ENCODE results near the gene UGCG.

Gene UGCG

DNA sequence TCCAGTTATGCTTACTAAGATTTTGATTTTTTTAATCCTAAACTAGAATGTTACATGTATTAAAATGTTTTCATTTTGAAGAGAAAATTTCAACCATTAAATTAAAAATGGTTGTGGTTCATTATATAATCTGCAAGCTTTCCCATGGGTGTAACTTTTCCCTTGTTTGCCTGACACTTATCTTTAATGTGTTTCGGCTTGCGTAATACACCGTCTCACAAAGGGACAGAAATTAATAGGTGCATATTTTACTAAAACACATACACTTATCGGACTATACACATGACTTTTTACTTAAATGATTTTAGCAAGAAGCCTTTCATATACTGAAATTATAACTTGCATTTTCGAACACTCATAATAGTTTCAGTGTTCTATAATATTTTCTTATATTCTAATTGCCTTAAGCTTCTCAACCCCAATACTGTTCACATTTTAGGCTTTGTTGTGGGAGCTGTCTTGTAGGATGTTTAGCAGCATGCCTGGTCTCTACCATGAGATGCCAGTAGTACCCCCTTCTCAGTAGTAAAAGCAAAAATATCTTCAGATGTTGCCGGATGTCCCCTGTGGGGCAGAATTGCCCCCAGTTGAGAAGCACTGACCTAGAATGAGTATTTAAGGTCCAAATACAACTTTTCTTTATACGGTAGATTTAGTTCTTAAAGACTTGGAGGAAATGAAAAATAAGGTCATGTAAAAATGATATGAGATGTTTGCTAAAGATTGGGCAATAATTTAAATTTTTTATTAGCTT is 28.6 kb downstream of the UGCG start:
- TF ChIP-seq, protein P1, sequence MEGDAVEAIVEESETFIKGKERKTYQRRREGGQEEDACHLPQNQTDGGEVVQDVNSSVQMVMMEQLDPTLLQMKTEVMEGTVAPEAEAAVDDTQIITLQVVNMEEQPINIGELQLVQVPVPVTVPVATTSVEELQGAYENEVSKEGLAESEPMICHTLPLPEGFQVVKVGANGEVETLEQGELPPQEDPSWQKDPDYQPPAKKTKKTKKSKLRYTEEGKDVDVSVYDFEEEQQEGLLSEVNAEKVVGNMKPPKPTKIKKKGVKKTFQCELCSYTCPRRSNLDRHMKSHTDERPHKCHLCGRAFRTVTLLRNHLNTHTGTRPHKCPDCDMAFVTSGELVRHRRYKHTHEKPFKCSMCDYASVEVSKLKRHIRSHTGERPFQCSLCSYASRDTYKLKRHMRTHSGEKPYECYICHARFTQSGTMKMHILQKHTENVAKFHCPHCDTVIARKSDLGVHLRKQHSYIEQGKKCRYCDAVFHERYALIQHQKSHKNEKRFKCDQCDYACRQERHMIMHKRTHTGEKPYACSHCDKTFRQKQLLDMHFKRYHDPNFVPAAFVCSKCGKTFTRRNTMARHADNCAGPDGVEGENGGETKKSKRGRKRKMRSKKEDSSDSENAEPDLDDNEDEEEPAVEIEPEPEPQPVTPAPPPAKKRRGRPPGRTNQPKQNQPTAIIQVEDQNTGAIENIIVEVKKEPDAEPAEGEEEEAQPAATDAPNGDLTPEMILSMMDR (IDR thresholded peaks at IDR 0.05; ENCODE audit: unreplicated experiment in 3 of 3), result no peak
- Mint-ChIP-seq H3K4me3 (no peak overlapping the region), H3K27ac (peak overlapping the region in 2 of 3 experiments; percentile 50 to 51), H3K9me3 (no peaks in the 10 kb centered on the region), H3K4me1 (peaks cover 10% of the 10 kb centered on the region), H3K27me3 (ENCODE audit: low read depth) (no peaks in the 10 kb centered on the region), H3K36me3 (ENCODE audit: low read depth) (peaks cover 43% of the 10 kb centered on the region)

DNA sequence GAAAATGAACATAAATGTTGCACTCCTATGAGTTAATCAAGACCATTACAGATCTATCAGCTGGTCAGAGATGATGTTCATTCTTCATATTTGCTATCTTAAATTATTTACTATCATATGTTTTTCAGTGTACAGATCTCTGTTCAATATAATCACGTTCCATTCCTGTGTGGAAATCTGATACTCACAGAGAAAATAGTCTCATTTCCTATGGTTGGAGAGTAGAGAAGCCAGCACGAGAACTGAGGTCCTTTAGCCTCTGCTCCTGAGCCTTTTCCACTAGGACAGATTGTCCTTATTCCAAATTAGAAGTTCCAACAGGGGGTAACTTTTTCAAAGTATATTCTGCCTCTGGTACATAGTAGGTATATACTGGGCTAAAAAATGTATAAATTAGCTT is 29.2 kb downstream of the UGCG start:
- H3K36me3 Mint-ChIP-seq (ENCODE audit: low read depth), result peaks cover 42% of the 10 kb centered on the region
- H3K27ac Mint-ChIP-seq, result peak overlapping the region in 2 of 3 experiments; percentile 35 to 45
- no peak overlapping the region for H3K4me3 Mint-ChIP-seq
- peaks cover 10% of the 10 kb centered on the region for H3K4me1 Mint-ChIP-seq
- H3K27me3 Mint-ChIP-seq (ENCODE audit: low read depth), result no peaks in the 10 kb centered on the region
- H3K9me3 Mint-ChIP-seq, result no peaks in the 10 kb centered on the region
- TF ChIP-seq, protein P1 (IDR thresholded peaks at IDR 0.05; ENCODE audit: unreplicated experiment in 3 of 3), result no peak

DNA sequence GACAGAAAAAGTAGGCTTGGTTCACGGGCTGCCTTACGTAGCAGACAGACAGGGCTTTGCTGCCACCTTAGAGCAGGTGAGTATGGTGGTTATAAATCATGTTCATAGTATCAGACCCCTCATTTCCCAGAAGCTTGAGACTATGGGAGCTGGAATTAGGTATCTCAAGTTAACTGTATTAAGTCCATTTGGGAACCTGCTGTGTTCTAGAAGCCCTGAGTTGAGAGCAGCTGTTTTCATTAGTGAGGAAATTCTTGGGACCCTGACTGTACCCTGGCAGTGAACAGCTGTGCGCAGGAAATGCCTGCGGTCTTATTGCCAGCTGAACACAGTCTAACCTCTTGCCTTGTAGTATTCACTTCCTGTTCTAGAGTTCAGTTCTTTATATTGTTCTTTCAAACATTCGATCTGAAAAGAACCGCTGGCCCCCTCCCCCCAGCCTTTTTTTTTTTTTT is 29.8 kb downstream of the UGCG start:
- no peak overlapping the region for H3K4me3 Mint-ChIP-seq
- H3K9me3 Mint-ChIP-seq, result no peaks in the 10 kb centered on the region
- H3K27ac Mint-ChIP-seq, result peak overlapping the region; percentile 35 to 87 (median 45)
- TF ChIP-seq, protein P1 (IDR thresholded peaks at IDR 0.05; ENCODE audit: unreplicated experiment in 3 of 3), result no peak
- H3K4me1 Mint-ChIP-seq, result peaks cover 10% of the 10 kb centered on the region
- no peaks in the 10 kb centered on the region for H3K27me3 Mint-ChIP-seq (ENCODE audit: low read depth)
- peaks cover 47% of the 10 kb centered on the region for H3K36me3 Mint-ChIP-seq (ENCODE audit: low read depth)

DNA sequence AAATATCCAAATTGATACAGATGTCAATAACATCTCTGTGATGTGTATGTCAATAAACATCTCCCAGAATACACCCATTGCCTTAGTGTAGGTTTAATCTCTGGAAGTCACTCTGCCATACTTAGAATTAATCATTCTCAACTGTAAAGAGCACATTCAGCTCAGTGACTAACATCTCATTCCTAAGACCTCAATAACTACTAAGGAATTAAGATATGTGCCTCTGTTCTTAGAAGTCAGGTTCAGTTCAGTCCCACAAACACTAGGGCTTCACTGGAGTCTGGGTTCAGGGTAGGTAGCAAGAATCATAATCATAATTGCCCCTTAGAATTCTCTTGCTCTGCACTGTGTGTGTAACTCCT is 31.7 kb downstream of the UGCG start:
- Mint-ChIP-seq H3K9me3 (no peaks in the 10 kb centered on the region), H3K4me3 (no peak overlapping the region), H3K27ac (no peak overlapping the region), H3K27me3 (ENCODE audit: low read depth) (no peaks in the 10 kb centered on the region), H3K36me3 (ENCODE audit: low read depth) (peaks cover 58% of the 10 kb centered on the region), H3K4me1 (peaks cover 10% of the 10 kb centered on the region)
- TF ChIP-seq, protein P1 (IDR thresholded peaks at IDR 0.05; ENCODE audit: unreplicated experiment in 3 of 3), result no peak

DNA sequence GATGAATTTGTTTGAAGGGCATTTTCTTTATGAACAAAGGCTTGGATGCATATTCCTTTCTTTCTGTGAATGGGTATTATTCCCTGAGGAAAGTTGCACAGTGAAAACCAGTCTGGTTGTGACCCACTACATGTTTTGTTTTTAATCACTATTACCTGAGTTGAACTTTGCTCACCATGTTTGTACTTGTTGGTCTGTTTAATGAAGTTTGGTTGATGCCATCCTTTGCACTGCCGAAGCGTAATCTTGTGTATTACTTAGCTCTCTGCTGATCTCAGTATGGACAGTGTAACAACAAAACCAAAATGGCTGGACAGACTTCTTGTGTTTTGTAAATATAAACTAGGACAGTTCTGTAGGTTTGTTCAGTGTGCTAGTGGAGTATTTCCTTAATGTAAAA is 38.1 kb downstream of the UGCG start:
- TF ChIP-seq, protein P1 (IDR thresholded peaks at IDR 0.05; ENCODE audit: unreplicated experiment in 3 of 3), result no peak
- peaks cover 18% of the 10 kb centered on the region for H3K4me1 Mint-ChIP-seq
- H3K36me3 Mint-ChIP-seq (ENCODE audit: low read depth), result peaks cover 66% of the 10 kb centered on the region
- H3K4me3 Mint-ChIP-seq, result no peak overlapping the region
- H3K27ac Mint-ChIP-seq, result no peak overlapping the region
- H3K9me3 Mint-ChIP-seq, result no peaks in the 10 kb centered on the region
- H3K27me3 Mint-ChIP-seq (ENCODE audit: low read depth), result peaks cover 3% of the 10 kb centered on the region

DNA sequence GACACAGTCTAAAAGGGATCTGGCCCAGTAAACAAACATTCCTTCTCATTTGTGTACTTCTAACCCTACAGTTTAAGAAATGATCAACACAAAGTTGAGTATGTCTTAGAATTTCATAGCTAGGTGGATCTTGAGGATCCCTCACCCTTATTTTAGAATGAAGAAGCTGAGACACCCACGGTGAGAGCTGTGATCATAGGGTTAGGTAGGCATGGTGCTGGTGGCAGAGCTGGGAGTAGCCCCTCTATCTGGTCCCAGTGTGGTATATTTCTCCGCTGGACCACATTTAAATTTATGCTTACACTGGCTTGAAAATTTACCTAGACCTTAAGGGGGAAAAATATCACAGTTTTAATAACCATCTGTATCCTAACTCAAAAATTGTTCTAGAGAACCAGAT is 39.8 kb downstream of the UGCG start:
- H3K9me3 Mint-ChIP-seq, result no peaks in the 10 kb centered on the region
- no peak overlapping the region for H3K4me3 Mint-ChIP-seq
- H3K27ac Mint-ChIP-seq, result peak overlapping the region in 2 of 3 experiments; percentile 10

More for the DNA sequence above, 39.8 kb downstream of the UGCG start:
- TF ChIP-seq, protein P1 (IDR thresholded peaks at IDR 0.05; ENCODE audit: unreplicated experiment in 3 of 3), result no peak
- H3K27me3 Mint-ChIP-seq (ENCODE audit: low read depth), result peaks cover 3% of the 10 kb centered on the region
- H3K36me3 Mint-ChIP-seq (ENCODE audit: low read depth), result peaks cover 55% of the 10 kb centered on the region
- peaks cover 22% of the 10 kb centered on the region for H3K4me1 Mint-ChIP-seq
